GM23338 (cell line): Measurements from ENCODE around the gene APOC1. TPM values are rescaled to one million over a fixed set of nuclear protein-coding genes. Genes with fewer than 3 reads are reported as not detected.

Experiments used
- ATAC-seq: fragments of 200-7000 bp; cut with Tn5 transposase; 3 replicates; pipeline ENCODE4 v1.9.1; 2020
- DNase-seq: peaks from one replicate; pipeline ENCODE4 v3.0.0-alpha.2; 2015; ENCODE audit warnings: low spot score
- H2AFZ ChIP-seq: fragments of 200-600 bp; sonication (generic); 2 replicates; pipeline ENCODE4 v1.8.0; 2016; ENCODE audit warnings: antibody characterized with exemption, mild to moderate bottlenecking, moderate library complexity
- H3F3A ChIP-seq: fragments of 200-600 bp; sonication (generic); replicated peaks from 2 replicates; pipeline ENCODE4 v1.8.0; 2017; ENCODE audit warnings: antibody characterized with exemption, mixed run types, low read depth
- H3K27ac ChIP-seq: fragments of 200-600 bp; sonication (generic); 2 replicates; pipeline ENCODE4 v1.6.1; 2016; ENCODE audit warnings: low read depth
- H3K27me3 ChIP-seq: fragments of 200-600 bp; sonication (generic); 2 replicates; pipeline ENCODE4 v1.8.0; 2016; ENCODE audit warnings: mild to moderate bottlenecking, mixed run types, moderate library complexity; ENCODE audit not compliant: insufficient read depth
- H3K36me3 ChIP-seq: fragments of 200-600 bp; sonication (generic); 2 replicates; pipeline ENCODE4 v1.8.0; 2016; ENCODE audit warnings: mild to moderate bottlenecking; ENCODE audit not compliant: insufficient read depth
- H3K4me1 ChIP-seq: fragments of 200-600 bp; sonication (generic); 2 replicates; pipeline ENCODE4 v1.8.0; 2016; ENCODE audit warnings: mild to moderate bottlenecking, moderate library complexity; ENCODE audit not compliant: insufficient read depth
- H3K4me2 ChIP-seq: fragments of 200-600 bp; sonication (generic); 2 replicates; pipeline ENCODE4 v1.7.1; 2017; ENCODE audit warnings: mixed run types
- H3K4me3 ChIP-seq: fragments of 200-600 bp; sonication (generic); 2 replicates; pipeline ENCODE4 v1.6.1; 2016; ENCODE audit warnings: mixed run types
- H3K79me2 ChIP-seq: fragments of 200-600 bp; sonication (generic); replicated peaks from 2 replicates; pipeline ENCODE4 v1.8.0; 2017; ENCODE audit warnings: mild to moderate bottlenecking; ENCODE audit not compliant: insufficient read depth
- H3K9me2 ChIP-seq: fragments of 200-600 bp; sonication (generic); 2 replicates; pipeline ENCODE4 v1.8.0; 2017; ENCODE audit not compliant: insufficient read depth
- H4K20me1 ChIP-seq: fragments of 200-600 bp; sonication (generic); replicated peaks from 2 replicates; pipeline ENCODE4 v1.8.0; 2017; ENCODE audit warnings: mild to moderate bottlenecking; ENCODE audit not compliant: insufficient read depth
- H3K27ac Mint-ChIP-seq: 2 replicates; pipeline ENCODE4 v1.8.0; 2020; ENCODE audit warnings: inconsistent platforms, mild to moderate bottlenecking, moderate library complexity, mixed read lengths
- H3K27me3 Mint-ChIP-seq: 3 replicates; pipeline ENCODE4 v1.8.0; 2022; ENCODE audit warnings: low read depth, mild to moderate bottlenecking, moderate library complexity, mixed read lengths, inconsistent platforms; ENCODE audit not compliant: insufficient read depth, poor library complexity
- H3K36me3 Mint-ChIP-seq: 3 replicates; pipeline ENCODE4 v1.8.0; 2021; ENCODE audit warnings: low read depth, mild to moderate bottlenecking, inconsistent platforms, moderate library complexity, mixed read lengths
- H3K4me1 Mint-ChIP-seq: 3 replicates; pipeline ENCODE4 v1.8.0; 2020; ENCODE audit warnings: mild to moderate bottlenecking, inconsistent platforms, mixed read lengths
- H3K4me3 Mint-ChIP-seq: 3 replicates; pipeline ENCODE4 v1.8.0; 2021; ENCODE audit warnings: moderate library complexity, mild to moderate bottlenecking, inconsistent platforms, mixed read lengths
- H3K9me3 Mint-ChIP-seq: 3 replicates; pipeline ENCODE4 v1.8.0; 2020; ENCODE audit warnings: moderate library complexity, mild to moderate bottlenecking, inconsistent platforms, mixed read lengths
- CREB1 ChIP-seq: fragments of 250-450 bp; sonication (Bioruptor Pico); IDR thresholded peaks from 2 replicates; pipeline ENCODE4 v1.5.0; 2020; ENCODE audit warnings: low read depth, mild to moderate bottlenecking, moderate library complexity
- EZH2 ChIP-seq: fragments of 200-600 bp; sonication (generic); IDR thresholded peaks from one replicate; pipeline ENCODE4 v1.8.0; 2017; ENCODE audit warnings: antibody characterized with exemption, mild to moderate bottlenecking, low read depth; ENCODE audit not compliant: unreplicated experiment
- EZH2phosphoT487 ChIP-seq: fragments of 200-600 bp; sonication (generic); IDR thresholded peaks from one replicate; pipeline ENCODE4 v1.8.1; 2018; ENCODE audit warnings: antibody characterized with exemption; ENCODE audit not compliant: unreplicated experiment
- JUNB ChIP-seq: IDR thresholded peaks from one replicate; pipeline ENCODE4 v1.6.1; 2016; ENCODE audit warnings: antibody characterized with exemption; ENCODE audit not compliant: unreplicated experiment
- NANOG ChIP-seq: IDR thresholded peaks from 2 replicates; pipeline ENCODE4 v1.6.1; 2016; ENCODE audit warnings: antibody characterized with exemption, borderline replicate concordance
- STAT1 ChIP-seq: IDR thresholded peaks from one replicate; pipeline ENCODE4 v1.6.1; 2016; ENCODE audit warnings: antibody characterized with exemption; ENCODE audit not compliant: unreplicated experiment
- ZNF114 ChIP-seq: fragments of 250-450 bp; sonication (Bioruptor Pico); IDR thresholded peaks from 2 replicates; pipeline ENCODE4 v1.5.0; 2020; ENCODE audit warnings: mild to moderate bottlenecking, moderate library complexity
- ZNF331 ChIP-seq: fragments of 250-450 bp; sonication (Bioruptor Pico); IDR thresholded peaks from 2 replicates; pipeline ENCODE4 v1.5.0; 2020; ENCODE audit warnings: low read depth, mild to moderate bottlenecking, moderate library complexity
- polyA plus RNA-seq: library from polyadenylated mRNA; unstranded; fragments of >200 nt; fragmentation: Nextera tagmentation; extraction: Ambion mirVana; gene quantifications from 2 replicates; pipeline ENCODE4 v1.2.1, GENCODE V29; 2016
- total RNA-seq: library from RNA; depleted of rRNA; stranded (reverse); fragments of >200 nt; shearing (Covaris generic); gene quantifications from 2 replicates; pipeline ENCODE4 v1.2.3, GENCODE V29; 2014
- TF ChIP-seq, protein P1 (sequence below): IDR thresholded peaks from 2 replicates; pipeline ENCODE4 v1.6.1; 2016; ENCODE audit warnings: antibody characterized with exemption
- TF ChIP-seq, protein P2 (sequence below), 2 experiments: fragments of 200-600 bp in 1 of 2; sonication (generic) in 1 of 2; conservative IDR thresholded peaks; 2 replicates each; pipeline versions ENCODE4 v1.5.1 to v1.6.1; 2016 to 2017; ENCODE audit warnings: antibody characterized with exemption in 2 of 2, low read depth in 2 of 2, mild to moderate bottlenecking in 2 of 2, moderate library complexity in 1 of 2
- TF ChIP-seq, protein P3 (sequence below): IDR thresholded peaks from one replicate; pipeline ENCODE4 v1.6.1; 2018; ENCODE audit warnings: antibody characterized with exemption; ENCODE audit not compliant: unreplicated experiment

Gene APOC1
- total and polyA plus RNA-seq, 2 experiments from 2014 or later = 26.8 to 221 TPM

DNA sequence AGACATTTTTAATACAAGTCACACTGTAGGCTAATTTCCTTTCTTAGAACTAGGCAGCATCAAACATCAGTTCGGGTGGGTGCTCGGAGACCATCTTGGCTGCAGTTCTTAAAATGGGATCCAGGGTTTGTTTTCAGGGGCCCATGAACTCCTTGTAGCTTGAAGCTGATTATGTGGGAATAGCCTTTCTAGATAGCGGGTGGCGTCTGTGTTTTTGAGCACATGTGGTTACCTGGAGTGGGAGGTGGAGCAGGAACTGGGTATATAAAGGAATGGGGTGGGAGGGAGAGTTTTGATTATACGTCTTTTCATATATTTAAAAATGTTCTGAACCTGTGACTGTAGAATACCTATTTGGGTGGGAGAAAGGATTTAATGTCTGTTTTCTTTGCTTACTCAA is 53.7 kb downstream of the APOC1 start:
- peaks cover 5% of the 10 kb centered on the region for H3K27me3 Mint-ChIP-seq
- peaks cover 25% of the 10 kb centered on the region; the same call in 2 of the 3 replicates for H3K36me3 Mint-ChIP-seq
- H2AFZ ChIP-seq = no peak overlapping the region
- DNase-seq (no peak), ATAC-seq (no peak)
- no peaks in the 10 kb centered on the region for H3K9me2 ChIP-seq
- H3K4me1 Mint-ChIP-seq = no peaks in the 10 kb centered on the region
- no peak overlapping the region for H3K4me3 ChIP-seq
- no peaks in the 10 kb centered on the region; the same call in 2 of the 3 replicates for H3K9me3 Mint-ChIP-seq
- 0 out of 2 replicates have a peak, but pooled peaks cover 4% of the 10 kb centered on the region for H3F3A ChIP-seq
- TF ChIP-seq, protein P1, sequence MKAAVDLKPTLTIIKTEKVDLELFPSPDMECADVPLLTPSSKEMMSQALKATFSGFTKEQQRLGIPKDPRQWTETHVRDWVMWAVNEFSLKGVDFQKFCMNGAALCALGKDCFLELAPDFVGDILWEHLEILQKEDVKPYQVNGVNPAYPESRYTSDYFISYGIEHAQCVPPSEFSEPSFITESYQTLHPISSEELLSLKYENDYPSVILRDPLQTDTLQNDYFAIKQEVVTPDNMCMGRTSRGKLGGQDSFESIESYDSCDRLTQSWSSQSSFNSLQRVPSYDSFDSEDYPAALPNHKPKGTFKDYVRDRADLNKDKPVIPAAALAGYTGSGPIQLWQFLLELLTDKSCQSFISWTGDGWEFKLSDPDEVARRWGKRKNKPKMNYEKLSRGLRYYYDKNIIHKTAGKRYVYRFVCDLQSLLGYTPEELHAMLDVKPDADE = no peak
- TF ChIP-seq NANOG (no peak), ZNF331 (CRISPR knock-in tag) (no peak), ZNF114 (CRISPR knock-in tag) (no peak), EZH2 (no peak), STAT1 (no peak), JUNB (no peak), EZH2phosphoT487 (no peak), CREB1 (CRISPR knock-in tag) (no peak)
- TF ChIP-seq, protein P2, sequence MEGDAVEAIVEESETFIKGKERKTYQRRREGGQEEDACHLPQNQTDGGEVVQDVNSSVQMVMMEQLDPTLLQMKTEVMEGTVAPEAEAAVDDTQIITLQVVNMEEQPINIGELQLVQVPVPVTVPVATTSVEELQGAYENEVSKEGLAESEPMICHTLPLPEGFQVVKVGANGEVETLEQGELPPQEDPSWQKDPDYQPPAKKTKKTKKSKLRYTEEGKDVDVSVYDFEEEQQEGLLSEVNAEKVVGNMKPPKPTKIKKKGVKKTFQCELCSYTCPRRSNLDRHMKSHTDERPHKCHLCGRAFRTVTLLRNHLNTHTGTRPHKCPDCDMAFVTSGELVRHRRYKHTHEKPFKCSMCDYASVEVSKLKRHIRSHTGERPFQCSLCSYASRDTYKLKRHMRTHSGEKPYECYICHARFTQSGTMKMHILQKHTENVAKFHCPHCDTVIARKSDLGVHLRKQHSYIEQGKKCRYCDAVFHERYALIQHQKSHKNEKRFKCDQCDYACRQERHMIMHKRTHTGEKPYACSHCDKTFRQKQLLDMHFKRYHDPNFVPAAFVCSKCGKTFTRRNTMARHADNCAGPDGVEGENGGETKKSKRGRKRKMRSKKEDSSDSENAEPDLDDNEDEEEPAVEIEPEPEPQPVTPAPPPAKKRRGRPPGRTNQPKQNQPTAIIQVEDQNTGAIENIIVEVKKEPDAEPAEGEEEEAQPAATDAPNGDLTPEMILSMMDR (conservative IDR thresholded peaks at IDR 0.05; ENCODE audit: low read depth in 2 of 2) = no peak
- TF ChIP-seq, protein P3, sequence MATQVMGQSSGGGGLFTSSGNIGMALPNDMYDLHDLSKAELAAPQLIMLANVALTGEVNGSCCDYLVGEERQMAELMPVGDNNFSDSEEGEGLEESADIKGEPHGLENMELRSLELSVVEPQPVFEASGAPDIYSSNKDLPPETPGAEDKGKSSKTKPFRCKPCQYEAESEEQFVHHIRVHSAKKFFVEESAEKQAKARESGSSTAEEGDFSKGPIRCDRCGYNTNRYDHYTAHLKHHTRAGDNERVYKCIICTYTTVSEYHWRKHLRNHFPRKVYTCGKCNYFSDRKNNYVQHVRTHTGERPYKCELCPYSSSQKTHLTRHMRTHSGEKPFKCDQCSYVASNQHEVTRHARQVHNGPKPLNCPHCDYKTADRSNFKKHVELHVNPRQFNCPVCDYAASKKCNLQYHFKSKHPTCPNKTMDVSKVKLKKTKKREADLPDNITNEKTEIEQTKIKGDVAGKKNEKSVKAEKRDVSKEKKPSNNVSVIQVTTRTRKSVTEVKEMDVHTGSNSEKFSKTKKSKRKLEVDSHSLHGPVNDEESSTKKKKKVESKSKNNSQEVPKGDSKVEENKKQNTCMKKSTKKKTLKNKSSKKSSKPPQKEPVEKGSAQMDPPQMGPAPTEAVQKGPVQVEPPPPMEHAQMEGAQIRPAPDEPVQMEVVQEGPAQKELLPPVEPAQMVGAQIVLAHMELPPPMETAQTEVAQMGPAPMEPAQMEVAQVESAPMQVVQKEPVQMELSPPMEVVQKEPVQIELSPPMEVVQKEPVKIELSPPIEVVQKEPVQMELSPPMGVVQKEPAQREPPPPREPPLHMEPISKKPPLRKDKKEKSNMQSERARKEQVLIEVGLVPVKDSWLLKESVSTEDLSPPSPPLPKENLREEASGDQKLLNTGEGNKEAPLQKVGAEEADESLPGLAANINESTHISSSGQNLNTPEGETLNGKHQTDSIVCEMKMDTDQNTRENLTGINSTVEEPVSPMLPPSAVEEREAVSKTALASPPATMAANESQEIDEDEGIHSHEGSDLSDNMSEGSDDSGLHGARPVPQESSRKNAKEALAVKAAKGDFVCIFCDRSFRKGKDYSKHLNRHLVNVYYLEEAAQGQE = no peak
- peaks cover 12% of the 10 kb centered on the region for H4K20me1 ChIP-seq
- no peak overlapping the region for H3K4me3 Mint-ChIP-seq
- no peaks in the 10 kb centered on the region for H3K27me3 ChIP-seq
- 0 out of 2 replicates have a peak, but pooled peaks cover 5% of the 10 kb centered on the region for H3K36me3 ChIP-seq
- H3K27ac ChIP-seq = no peak overlapping the region
- H3K4me1 ChIP-seq = no peaks in the 10 kb centered on the region
- no peak overlapping the region; the same call in 1 of the 2 replicates for H3K27ac Mint-ChIP-seq
- no peak overlapping the region for H3K4me2 ChIP-seq
- peaks cover 6% of the 10 kb centered on the region; the same call in 1 of the 2 replicates for H3K79me2 ChIP-seq
